Renal pelvis (tissue), 12 donors: ENCODE results near the gene GFI1. TPM values are rescaled to one million over a fixed set of nuclear protein-coding genes. Genes with fewer than 3 reads are reported as not detected.
"Not testable (repeated sequence)": the region's sequence is repeated elsewhere in the genome, so short reads cannot be mapped to it uniquely, and the experiment has no call there.

Experiments used
- DNase-seq: peaks from one replicate; pipeline ENCODE4 v3.0.0-alpha.2; 2013
- long read RNA-seq, 16 experiments: transcript quantifications; one replicate each; lab custom pipeline, GENCODE V29; 2026
- polyA plus RNA-seq, 3 donors: library from polyadenylated mRNA; unstranded; fragments of 120-200 nt; gene quantifications; one replicate each; pipeline ENCODE4 v1.2.1, GENCODE V29; 2013; ENCODE audit not compliant: insufficient read length in 3 of 3

The GFI1 gene
- polyA plus RNA-seq: under 1 TPM; 0.19 to 0.55 (median 0.32) TPM
- long read RNA-seq, donor 1: 0 reads
- long read RNA-seq, donor 2: 0 reads
- long read RNA-seq, donor 3: 0 reads
- long read RNA-seq, donor 4: 0 reads
- long read RNA-seq, donor 5: 0 reads
- long read RNA-seq, donor 6: 0 reads
- long read RNA-seq, donor 7: 0 reads
- long read RNA-seq, donor 8: 0 reads
- long read RNA-seq, donor 9: 0 reads
- long read RNA-seq, donor 10: 0 reads
- long read RNA-seq, donor 11: 0 reads
- long read RNA-seq, donor 12: 0 reads
- long read RNA-seq, donor 13: 0 reads
- long read RNA-seq, donor 14: 0 reads
- long read RNA-seq, donor 15: 0 reads
- long read RNA-seq, donor 16: 0 reads

GRCh38 chr1:92486251-92487077 is at the start of gene GFI1:
Gene GFI1 (minus strand): TSS chr1:92486925. CDS start chr1:92483487, 3,438 bp downstream.
- peak; percentile 40 for DNase-seq

GRCh38 chr1:92532371-92532770 is 45.6 kb upstream of the GFI1 start:
- not testable (repeated sequence) for DNase-seq

DNA sequence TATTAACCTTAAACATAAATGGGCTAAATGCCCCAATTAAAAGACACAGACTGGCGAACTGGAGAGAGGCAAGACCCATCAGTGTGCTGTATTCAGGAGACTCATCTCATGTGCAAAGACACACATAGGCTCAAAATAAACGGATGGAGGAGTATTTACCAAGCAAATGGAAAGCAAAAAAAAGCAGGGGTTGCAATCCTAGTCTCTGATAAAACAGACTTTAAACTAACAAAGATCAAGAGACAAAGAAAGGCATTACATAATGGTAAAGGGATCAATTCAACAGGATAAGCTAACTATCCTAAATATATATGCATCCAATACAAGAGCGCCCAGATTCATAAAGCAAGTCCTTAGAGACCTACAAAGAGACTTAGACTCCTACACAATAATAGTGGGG is 45.2 kb upstream of the GFI1 start:
- DNase-seq: not testable (repeated sequence)

GRCh38 chr1:92527670-92528069 is 40.9 kb upstream of the GFI1 start:
- DNase-seq: no peak

DNA sequence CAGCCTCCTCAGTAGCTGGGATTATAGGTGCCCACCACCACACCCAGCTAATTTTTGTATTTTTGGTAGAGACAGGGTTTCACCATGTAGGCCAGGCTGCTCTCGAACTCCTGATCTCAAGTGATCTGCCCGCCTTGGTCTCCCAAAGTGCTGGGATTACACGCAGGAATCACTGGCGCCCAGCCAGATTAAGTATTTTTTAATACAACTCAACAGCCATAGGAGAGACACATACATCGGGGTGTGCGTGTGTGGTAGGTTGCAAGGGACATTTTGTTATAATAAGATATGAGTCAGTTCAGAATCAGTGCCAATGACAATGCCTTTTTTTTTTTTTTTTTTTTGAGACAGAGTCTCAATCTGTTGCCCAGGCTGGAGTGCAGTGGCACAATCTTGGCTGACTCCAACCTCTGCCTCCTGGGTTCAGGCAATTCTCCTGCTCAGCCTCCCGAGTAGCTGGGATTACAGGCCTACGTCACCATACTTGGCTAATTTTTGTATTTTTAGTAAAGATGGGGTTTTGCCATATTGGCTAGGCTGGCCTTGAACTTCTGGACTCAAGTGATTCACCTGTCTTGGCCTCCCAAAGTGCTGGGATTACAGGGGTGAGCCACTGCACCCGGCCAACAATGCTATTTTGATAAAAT is 38.3 kb upstream of the GFI1 start:
- not testable (repeated sequence) for DNase-seq

- no peak for DNase-seq
These were observed 32.3 kb upstream of the GFI1 start for GRCh38 chr1:92519043-92519442.

DNA sequence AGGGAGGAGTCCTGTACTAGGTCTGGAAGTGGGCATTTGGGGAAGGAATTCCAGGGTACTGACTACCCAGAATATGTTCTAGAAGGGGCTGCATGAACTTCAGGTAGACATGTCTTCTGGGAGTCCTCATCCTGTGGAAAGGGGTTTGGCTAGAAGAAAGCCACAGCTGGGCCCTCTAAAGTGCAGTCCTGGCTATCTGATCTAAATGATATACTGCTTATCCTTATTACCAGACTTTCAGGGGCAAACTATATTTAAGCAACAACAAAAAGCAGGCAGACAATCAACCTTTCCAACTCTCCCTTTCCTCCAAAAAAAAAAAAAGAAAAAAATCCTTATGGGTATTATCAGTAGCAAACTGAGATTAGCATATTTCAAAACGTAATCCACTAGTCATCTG is 29.8 kb upstream of the GFI1 start:
- no peak for DNase-seq

GRCh38 chr1:92515796-92516201 is 29.1 kb upstream of the GFI1 start:
- DNase-seq: no peak

DNA sequence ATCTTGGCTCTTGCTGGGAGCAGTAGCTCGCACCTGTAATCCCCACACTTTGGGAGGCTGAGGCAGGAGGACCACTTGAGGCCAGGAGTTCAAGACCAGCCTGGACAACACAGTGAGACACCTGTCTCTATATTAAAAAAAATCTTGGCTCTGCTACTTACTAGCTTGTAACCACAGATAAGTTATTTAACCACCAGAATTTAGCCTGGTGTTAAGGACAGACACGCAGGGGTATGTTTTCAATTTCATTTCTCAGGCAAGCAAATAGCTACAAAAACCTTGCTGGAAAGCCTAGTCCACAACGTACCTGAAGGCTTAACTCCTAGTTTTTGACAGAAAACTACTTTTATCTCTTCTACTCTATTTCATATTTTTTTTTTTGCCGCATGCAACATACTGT is 24.8 kb upstream of the GFI1 start:
- DNase-seq: no peak

- DNase-seq: no peak
These were observed 22.9 kb upstream of the GFI1 start for GRCh38 chr1:92509619-92510018.

DNA sequence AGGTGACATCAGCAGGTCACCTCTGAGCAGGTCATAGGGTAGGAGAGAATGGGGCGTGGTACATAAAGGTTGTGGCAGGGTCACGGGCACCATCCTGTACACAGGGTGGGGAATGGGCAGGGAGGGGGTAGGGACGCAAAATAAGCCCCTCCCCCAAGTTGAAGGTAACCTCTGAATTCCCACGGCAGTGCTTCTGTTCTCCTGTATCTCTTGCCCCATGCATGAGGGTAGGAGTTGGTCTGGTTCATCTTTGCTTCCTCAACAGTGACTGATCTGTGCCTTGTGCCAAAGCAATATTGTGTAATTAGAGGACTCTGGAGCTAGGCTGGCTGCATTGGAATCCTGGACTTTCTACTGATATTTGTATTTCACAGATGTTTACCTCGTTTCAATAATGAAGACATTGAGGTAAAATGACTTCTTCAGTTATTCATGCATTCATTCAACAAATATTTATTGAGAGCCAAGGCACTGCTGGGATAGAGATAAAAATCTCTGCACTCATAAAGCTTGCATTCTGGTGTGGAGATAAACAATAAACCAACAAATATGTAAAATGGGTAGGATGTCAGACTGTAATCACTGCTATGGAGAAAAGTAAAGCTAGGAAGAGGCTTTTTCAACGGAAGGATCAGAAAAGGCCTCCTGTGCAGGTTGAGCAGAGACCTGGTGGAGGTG is 18.4 kb upstream of the GFI1 start:
- DNase-seq: no peak

DNA sequence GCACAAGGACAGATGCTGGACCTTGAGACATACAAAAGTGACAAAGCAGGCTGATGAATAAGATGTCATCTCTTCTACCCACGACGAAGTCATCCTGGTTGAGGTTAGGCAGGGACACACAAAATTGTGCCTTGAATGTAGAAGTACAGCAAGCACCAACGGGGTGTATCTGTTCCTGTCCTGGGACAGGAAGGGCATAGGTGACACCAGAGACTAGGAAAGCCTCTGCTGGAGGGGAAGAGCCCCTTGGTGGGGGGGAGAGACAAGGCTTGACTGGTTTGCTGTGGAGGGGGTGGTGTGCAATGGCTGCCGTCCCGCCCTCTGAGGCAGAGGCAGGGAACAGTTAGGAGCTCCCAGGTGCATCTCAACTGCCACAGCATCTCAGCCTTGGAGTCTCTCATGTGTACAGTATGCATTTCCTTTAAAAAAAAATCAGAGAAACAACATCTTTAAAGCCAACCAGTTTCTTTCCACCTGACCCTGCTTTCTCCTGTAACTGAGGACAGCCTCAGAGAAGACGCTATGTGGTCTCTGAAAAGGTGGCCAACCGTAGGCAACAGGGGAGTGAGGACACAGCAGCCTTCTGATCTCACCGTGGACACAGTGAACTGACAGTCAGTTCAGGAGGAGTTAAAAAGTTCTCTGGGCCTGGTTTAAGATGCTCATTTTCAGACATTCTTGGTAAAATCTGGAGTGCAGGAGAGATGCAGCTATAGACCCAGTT is 17.7 kb upstream of the GFI1 start:
- DNase-seq: no peak

DNA sequence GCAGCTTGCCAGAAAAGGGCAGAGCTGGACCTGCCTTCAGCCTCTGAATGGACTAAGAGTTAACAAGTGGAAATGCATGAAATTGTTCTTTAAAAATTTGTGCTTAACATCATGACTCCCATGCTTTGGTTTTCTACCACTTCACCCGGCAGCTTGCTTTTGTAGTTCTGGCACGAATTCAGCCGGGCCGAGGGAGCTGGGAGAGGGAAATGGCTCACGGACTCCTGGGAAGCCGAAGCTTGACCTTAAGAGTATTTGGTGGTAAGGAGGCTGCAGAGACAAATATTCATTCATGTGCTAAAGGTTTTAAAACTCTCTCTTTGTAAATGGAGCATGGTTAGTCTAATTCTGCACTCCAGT is 17.2 kb upstream of the GFI1 start:
- no peak for DNase-seq

DNA sequence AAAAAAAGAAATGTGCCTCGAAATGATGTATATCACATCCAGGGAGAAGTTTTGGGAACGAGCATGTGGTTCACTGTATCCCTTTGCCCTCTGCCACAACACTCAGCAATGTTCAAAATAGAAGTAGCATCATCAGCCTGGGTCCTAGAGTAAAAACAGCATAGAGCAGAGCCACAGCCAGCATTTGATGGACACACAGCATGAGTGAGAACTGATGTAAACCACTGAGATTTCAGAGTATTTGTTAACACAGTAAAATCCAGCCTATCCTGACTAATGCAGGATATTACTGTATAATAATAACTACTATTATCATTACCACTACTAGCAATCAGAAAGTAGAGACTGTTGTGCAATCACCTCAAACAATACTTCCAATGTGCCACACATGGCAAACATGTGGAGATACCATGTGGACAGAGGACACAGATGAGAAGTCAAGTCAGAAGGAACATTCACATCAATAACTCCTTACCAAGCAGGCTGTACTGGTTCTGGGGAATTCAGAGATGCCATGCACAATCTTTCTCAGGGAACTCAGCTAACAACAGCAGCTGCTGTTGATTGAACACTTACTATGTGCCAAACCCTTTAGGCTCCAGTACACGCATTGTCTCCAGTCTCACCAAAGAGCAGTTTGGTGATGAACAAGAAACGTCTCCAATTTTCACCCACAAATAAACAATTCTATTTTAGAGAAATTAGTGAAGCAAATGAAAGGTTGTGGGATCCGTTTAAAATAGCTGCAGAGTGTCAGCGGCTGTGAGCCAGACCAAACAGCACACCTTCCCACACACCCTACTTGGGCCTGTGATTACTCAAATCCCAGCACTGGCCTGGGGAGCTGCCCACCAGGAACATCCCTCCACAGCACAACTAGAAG is 16.6 kb upstream of the GFI1 start:
- DNase-seq: no peak

DNA sequence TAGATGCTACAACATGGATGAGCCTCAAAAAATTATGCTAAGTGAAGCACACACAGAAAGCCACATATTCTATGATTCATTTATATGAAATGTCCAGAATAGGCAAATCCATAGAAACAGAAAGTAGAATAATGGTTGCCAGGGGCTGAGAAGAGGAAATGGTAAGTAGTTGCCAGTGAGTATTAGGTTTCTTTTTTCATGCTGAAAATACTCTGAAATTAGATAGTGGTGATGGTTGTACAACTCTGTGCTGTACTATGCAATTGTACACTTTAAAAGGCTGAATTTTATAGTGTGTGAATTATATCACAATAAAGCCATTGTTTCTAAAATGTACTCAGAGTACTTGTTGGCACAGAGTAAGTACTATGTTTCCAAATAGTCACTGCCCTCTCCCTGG is 15.5 kb upstream of the GFI1 start:
- DNase-seq: no peak

DNA sequence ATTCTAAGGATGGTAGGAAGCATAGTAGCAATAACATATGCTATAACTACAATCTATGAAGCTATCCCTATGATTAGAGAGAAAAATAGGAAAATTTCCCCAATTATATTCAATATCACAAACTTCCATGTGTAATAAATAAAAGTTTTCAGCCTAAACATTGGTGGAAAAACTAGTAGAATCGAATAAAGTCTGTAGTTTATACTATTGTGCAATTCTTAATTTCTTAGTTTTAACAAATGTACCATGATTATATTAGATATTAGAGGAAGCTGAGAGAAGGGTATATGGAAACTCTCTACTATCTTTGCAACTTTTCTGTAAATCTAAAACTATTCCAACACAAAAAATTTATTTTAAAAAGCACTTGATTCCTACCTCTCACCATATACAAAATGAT is 13.8 kb upstream of the GFI1 start:
- no peak for DNase-seq

DNA sequence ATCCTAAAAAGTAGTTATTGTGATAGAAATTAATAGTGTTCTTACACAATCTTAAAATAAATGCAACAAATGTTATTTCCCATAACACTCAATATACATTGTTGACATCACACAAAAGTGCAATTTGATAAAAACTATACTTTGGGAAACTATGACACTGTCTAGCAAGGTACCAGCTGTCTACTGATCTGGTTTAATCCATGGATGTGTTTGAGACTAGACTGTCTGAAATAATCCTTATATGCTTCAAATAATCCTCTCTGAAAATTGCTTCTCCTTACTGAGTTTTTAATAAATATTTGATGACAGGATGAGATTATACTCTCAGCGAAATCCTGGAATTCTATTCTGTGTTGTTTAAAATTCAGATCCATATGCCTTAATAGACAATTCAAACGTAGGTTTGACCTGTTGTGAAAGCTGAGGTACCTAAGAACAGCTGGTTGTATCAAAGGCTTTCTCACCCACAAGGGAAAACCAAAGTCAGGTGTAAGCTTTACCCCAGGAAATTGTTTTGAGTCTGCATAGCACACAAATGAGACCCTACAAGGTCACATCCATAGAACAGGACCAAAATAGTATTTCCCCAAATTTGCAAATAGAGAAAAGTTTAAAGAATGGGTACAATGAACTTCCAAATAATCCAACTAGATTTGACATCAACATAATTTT is 8.8 kb upstream of the GFI1 start:
- DNase-seq: no peak

DNA sequence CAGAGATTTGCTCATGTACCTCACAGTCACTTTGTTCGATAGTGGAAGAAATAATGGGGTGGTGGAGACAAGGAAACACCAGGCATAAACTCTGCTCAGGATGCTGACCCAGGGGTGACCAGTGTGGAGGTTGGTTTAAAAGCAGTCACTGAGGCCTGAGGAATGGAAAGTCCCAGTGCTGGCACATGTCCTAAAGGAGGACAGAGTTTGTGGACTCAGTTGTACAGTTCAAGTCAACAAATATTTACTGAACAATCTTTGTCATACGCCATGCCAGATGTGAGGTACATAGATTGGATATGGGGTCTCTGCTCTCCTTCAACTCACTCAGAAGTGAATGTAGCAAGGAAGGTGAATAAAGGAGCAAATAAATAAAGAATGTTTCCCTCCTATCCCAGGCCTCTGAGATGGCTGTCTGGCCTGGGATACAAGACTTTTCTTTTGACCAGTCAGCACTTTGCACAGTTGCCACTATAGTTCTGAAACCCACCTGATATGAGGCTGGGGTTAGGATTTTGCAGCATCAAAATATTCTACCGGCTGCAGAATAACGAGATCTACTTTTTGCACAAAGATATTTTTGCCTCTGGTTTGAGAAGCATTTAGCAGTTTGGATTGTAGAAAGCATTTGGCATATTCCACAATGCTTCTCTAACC is 7.9 kb upstream of the GFI1 start:
- DNase-seq: no peak

- no peak for DNase-seq
These were observed 6.4 kb upstream of the GFI1 start for GRCh38 chr1:92493139-92493538.
